GM12878 (cell line): ENCODE data around the gene CFP. TPM values are rescaled to one million over a fixed set of nuclear protein-coding genes. Genes with fewer than 3 reads are reported as not detected.

Experiments used
- ATAC-seq: fragments of 200-7000 bp; cut with Tn5 transposase; 3 replicates; pipeline ENCODE4 v1.9.1; 2020; ENCODE audit warnings: mild to moderate bottlenecking, moderate library complexity
- BruUV-seq: library from RNA; stranded (reverse); fragments of 400-500 nt; replicated peaks from 2 replicates; lab custom pipeline; 2021; lab: Mats Ljungman, UMichigan
- CTCF ChIA-PET: fragments of 300-600 bp; sonication (Branson Sonifier 250); formaldehyde crosslinking; extraction: SDS; loops from one replicate; lab custom pipeline; 2021; ENCODE audit warnings: inconsistent platforms; lab: Yijun Ruan, JAX
- POLR2A ChIA-PET: fragments of 350-600 bp; formaldehyde crosslinking; extraction: SDS; loops from one replicate; lab custom pipeline; 2021; ENCODE audit warnings: inconsistent platforms; lab: Charles Lee
- RAD21 ChIA-PET: fragments of 300-600 bp; sonication (Branson Sonifier 250); formaldehyde crosslinking; loops from one replicate; lab custom pipeline; 2023; ENCODE audit warnings: antibody characterized with exemption; ENCODE audit not compliant: unreplicated experiment; lab: Charles Lee
- SMC1A ChIA-PET: fragments of 300-600 bp; sonication (Branson Sonifier 250); formaldehyde crosslinking; loops from one replicate; lab custom pipeline; 2023; ENCODE audit not compliant: unreplicated experiment, uncharacterized antibody; lab: Charles Lee
- DNase-seq: peaks from one replicate; pipeline ENCODE4 v3.0.0-alpha.2; 2011; ENCODE audit warnings: low read depth, low spot score
- FAIRE-seq: peaks from 3 replicates; lab custom pipeline; 2011; peaks lifted over from hg19 to GRCh38; lab: Jason Lieb, UNC
- H2AFZ ChIP-seq: 2 replicates; pipeline ENCODE4 v1.6.0; 2011; ENCODE audit warnings: low read depth, low read length, control low read depth; ENCODE audit not compliant: control insufficient read depth
- H3K27ac ChIP-seq: 2 replicates; pipeline ENCODE4 v1.5.1; 2011; ENCODE audit warnings: control low read depth; ENCODE audit not compliant: control insufficient read depth, insufficient read depth
- H3K27me3 ChIP-seq, 2 experiments: replicated peaks in 1 of 2; 2 replicates each; pipeline versions ENCODE4 v1.6.0 to v1.6.1; 2011; ENCODE audit warnings: low read length in 1 of 2; ENCODE audit not compliant: control insufficient read depth in 2 of 2, insufficient read depth in 2 of 2
- H3K36me3 ChIP-seq, 2 experiments: 2 replicates each; pipeline ENCODE4 v1.5.1; 2011; ENCODE audit warnings: low read length in 1 of 2; ENCODE audit not compliant: control insufficient read depth in 2 of 2, insufficient read depth in 2 of 2
- H3K4me1 ChIP-seq: 2 replicates; pipeline ENCODE4 v1.6.1; 2011; ENCODE audit warnings: mild to moderate bottlenecking, low read length, moderate library complexity, mixed read lengths; ENCODE audit not compliant: control insufficient read depth, insufficient read depth
- H3K4me2 ChIP-seq: 2 replicates; pipeline ENCODE4 v1.6.0; 2011; ENCODE audit warnings: control low read depth; ENCODE audit not compliant: control insufficient read depth, insufficient read depth
- H3K4me3 ChIP-seq: fragments of 200-600 bp; sonication (generic); 2 replicates; pipeline ENCODE4 v1.5.1; 2016
- H3K79me2 ChIP-seq: 2 replicates; pipeline ENCODE4 v1.6.0; 2011; ENCODE audit warnings: low read length; ENCODE audit not compliant: control insufficient read depth, insufficient read depth
- H3K9ac ChIP-seq: 2 replicates; pipeline ENCODE4 v1.8.0; 2011; ENCODE audit warnings: low read length, control low read depth, mixed read lengths; ENCODE audit not compliant: control insufficient read depth, insufficient read depth
- H3K9me3 ChIP-seq: replicated peaks from 3 replicates; pipeline ENCODE4 v1.5.1; 2011; ENCODE audit warnings: mild to moderate bottlenecking, low read length; ENCODE audit not compliant: control insufficient read depth, insufficient read depth
- H4K20me1 ChIP-seq: 2 replicates; pipeline ENCODE4 v1.6.0; 2011; ENCODE audit not compliant: control insufficient read depth, insufficient read depth
- CHD4 ChIP-seq: fragments of 200-600 bp; sonication (generic); IDR thresholded peaks from 2 replicates; pipeline ENCODE4 v1.6.1; 2016; ENCODE audit warnings: mild to moderate bottlenecking
- CREB1 ChIP-seq: IDR thresholded peaks from 2 replicates; pipeline ENCODE4 v1.6.1; 2012; ENCODE audit warnings: low read depth, mild to moderate bottlenecking, inconsistent platforms
- HDGF ChIP-seq: fragments of 450-650 bp; IDR thresholded peaks from 2 replicates; pipeline ENCODE4 v1.6.1; 2016; ENCODE audit warnings: antibody characterized with exemption
- IRF5 ChIP-seq: fragments of 450-650 bp; IDR thresholded peaks from 2 replicates; pipeline ENCODE4 v1.6.1; 2017; ENCODE audit warnings: borderline replicate concordance
- KLF5 ChIP-seq: fragments of 450-650 bp; IDR thresholded peaks from 2 replicates; pipeline ENCODE4 v1.6.1; 2014; ENCODE audit warnings: mild to moderate bottlenecking; ENCODE audit not compliant: partially characterized antibody
- MYC ChIP-seq: IDR thresholded peaks from 2 replicates; pipeline ENCODE4 v1.6.1; 2011; ENCODE audit warnings: mild to moderate bottlenecking, low read length, moderate library complexity, inconsistent platforms; ENCODE audit not compliant: insufficient read depth, insufficient replicate concordance, insufficient read length, severe bottlenecking
- NR2F1 ChIP-seq: fragments of 450-650 bp; conservative IDR thresholded peaks from 2 replicates; pipeline ENCODE4 v1.6.1; 2017; ENCODE audit warnings: mild to moderate bottlenecking
- NRF1 ChIP-seq: conservative IDR thresholded peaks from 2 replicates; pipeline ENCODE4 v1.6.1; 2011; ENCODE audit warnings: mild to moderate bottlenecking, low read depth, low read length, improper control_type of control experiment
- PRDM15 ChIP-seq: fragments of 450-650 bp; formaldehyde crosslinking; IDR thresholded peaks from 2 replicates; pipeline ENCODE4 v1.4.0; 2020; ENCODE audit warnings: mild to moderate bottlenecking, moderate library complexity
- RELA ChIP-seq: fragments of 450-650 bp; IDR thresholded peaks from 2 replicates; pipeline ENCODE4 v1.8.0; 2014; ENCODE audit warnings: borderline replicate concordance; ENCODE audit not compliant: partially characterized antibody
- SRF ChIP-seq, 2 experiments: IDR thresholded peaks; 2 replicates each; pipeline ENCODE4 v1.6.1; 2011; ENCODE audit warnings: low read depth in 2 of 2, low read length in 2 of 2, mild to moderate bottlenecking in 1 of 2, moderate library complexity in 1 of 2
- TCF12 ChIP-seq: IDR thresholded peaks from 2 replicates; pipeline ENCODE4 v1.6.1; 2011; ENCODE audit warnings: low read depth, mild to moderate bottlenecking, low read length
- YBX1 ChIP-seq: fragments of 450-650 bp; IDR thresholded peaks from 2 replicates; pipeline ENCODE4 v1.6.1; 2016; ENCODE audit warnings: antibody characterized with exemption
- WGBS: methylation state at CpG from one replicate; pipeline ENCODE4 v1.1.6; 2016; ENCODE audit warnings: low lambda C conversion rate; ENCODE audit not compliant: insufficient replicate concordance, insufficient coverage; ENCODE audit errors: missing lambda C conversion rate; 5-methylcytosine and 5-hydroxymethylcytosine counted together
- in situ Hi-C: fragments of 300-500 bp; cut with MboI; formaldehyde crosslinking; loops from 9 replicates; pipeline ENCODE4 v1.14.3; 2018; ENCODE audit warnings: mixed read lengths
- intact Hi-C: fragments of 100-400 bp; cut with micrococcal nuclease; formaldehyde crosslinking; loops from one replicate; pipeline ENCODE4 v1.14.2; 2022; ENCODE audit not compliant: unreplicated experiment
- polyA plus RNA-seq, 11 experiments: library from polyadenylated mRNA; depleted of rRNA in 4 of 11; unstranded in 6 of 11; stranded (reverse) in 5 of 11; fragments of >200 nt; fragmentation: Nextera tagmentation in 4 of 11; fragmentation: Illumina TruSeq in 1 of 11; extraction: Ambion mirVana in 4 of 11; extraction: Trizol in 1 of 11; gene quantifications; 1 replicate in 1 of 11; 2 replicates in 10 of 11; pipeline versions ENCODE4 v1.2.1 to v1.2.3, GENCODE V29; 2011 to 2016; ENCODE audit warnings: inconsistent platforms in 2 of 11, missing spikeins in 2 of 11, low read depth in 1 of 11
- total RNA-seq, 4 experiments: library from RNA; depleted of rRNA in 3 of 4; stranded (reverse); fragments of >200 nt in 3 of 4; fragmentation: Illumina TruSeq in 1 of 4; extraction: Trizol in 1 of 4; gene quantifications; 2 replicates each; pipeline versions ENCODE4 v1.2.1 to v1.2.3, GENCODE V29; 2013 to 2021
- TF ChIP-seq, protein P1 (sequence below): IDR thresholded peaks from 2 replicates; pipeline ENCODE4 v1.6.1; 2011; ENCODE audit warnings: borderline replicate concordance, low read depth, mild to moderate bottlenecking, moderate library complexity, low read length; ENCODE audit not compliant: insufficient read depth, poor library complexity, severe bottlenecking

Gene CFP
- total and polyA plus RNA-seq, 10 of the 15 experiments (the other 5 are each of a cell fraction or from before 2014, with no cell fraction given), result 0.72 to 10.1 (median 2.8) TPM

DNA sequence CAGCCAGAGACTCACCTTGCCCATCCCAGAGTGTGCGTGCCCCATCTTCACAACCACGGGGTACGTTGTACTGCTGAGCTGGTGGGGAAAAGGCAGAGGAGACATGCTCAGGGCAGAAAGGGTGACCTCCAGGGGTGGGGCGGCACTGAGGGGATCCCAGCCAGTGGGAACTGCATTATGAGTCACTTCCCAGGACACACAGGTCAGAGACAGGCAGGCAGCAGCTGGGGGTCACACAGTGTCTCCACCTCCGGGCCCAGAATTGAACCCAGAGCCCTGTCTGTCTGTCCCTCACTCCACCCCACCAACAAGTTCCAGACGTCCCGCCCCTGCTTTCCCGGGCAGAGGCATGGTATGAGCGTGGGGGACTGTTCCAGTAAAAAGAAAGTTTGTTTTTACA, 52.3 kb downstream of the CFP start (continued):
- TF ChIP-seq IRF5, result no peak
- no peak for TF ChIP-seq NRF1
- no peak for TF ChIP-seq RELA
- TF ChIP-seq CREB1, result no peak
- TF ChIP-seq, all 136 proteins: peak for 0

DNA sequence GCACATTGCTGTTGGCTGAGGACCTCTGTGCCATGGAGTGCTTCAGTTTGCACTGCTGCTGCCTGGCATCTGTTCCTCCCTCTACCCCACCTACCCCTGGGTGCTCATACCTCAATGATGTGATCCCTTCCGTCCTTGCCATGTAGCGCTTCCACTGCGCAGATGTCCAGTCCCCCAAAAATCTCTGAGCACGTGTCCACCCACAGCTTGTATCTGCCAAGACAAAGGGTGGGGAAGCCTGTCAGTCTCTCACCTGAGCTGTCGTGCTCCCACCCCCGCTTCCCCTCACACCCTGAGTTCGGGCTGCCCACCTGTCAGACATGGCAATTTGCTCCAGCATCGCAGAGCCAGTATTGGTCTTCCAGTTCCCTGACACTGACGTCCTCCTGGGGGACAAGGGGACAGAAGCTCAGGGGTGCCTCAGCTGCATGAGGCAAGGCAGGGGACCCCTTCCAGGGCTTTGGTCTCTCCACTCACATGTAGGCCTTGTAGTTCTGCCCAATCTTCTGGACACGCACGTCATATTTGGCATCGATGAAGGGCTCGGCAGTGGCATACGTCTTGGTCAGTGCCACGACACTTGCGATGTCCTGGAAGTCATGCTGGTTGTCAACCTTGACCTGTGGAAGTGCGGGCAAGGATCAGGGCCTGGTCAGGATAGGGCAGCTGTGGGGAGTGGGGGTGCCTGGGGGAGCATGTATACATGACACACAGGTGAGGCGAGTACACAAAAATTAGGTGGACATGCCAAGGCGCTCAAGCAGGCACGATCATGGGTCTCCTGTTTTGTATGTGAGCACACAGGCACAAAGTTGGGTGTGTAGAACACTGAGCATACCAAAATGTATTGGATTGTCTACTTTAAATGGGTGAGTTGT, 53.5 kb downstream of the CFP start:
- H3K4me1 ChIP-seq, result peaks cover 8% of the 10 kb centered on the region
- H3K27me3 ChIP-seq, result no peaks in the 10 kb centered on the region
- no peaks in the 10 kb centered on the region for H3K79me2 ChIP-seq
- intact Hi-C loops (no loop called here), in situ Hi-C loops (no loop called here)
- ChIA-PET SMC1A (no interaction called here), POLR2A (interaction anchor here (0.5 kb wide), 1 partner anchor 17 kb away, joined by 3 read pairs; no protein-coding TSS in a partner anchor), RAD21 (no interaction called here), CTCF (no interaction called here)
- peaks cover 0 to under 1% of the 10 kb centered on the region in 2 experiments; a peak in 1 of 4 replicates for H3K36me3 ChIP-seq
- BruUV-seq, result no TSS peak
- 76% methylated on average over 20 of the region's 20 CpGs for WGBS
- no peak overlapping the region for H2AFZ ChIP-seq
- H3K9ac ChIP-seq, result no peak overlapping the region
- no peaks in the 10 kb centered on the region; the same call in 2 of the 3 replicates for H3K9me3 ChIP-seq
- ATAC-seq, result no peak
- no peak overlapping the region for H3K27ac ChIP-seq
- no peaks in the 10 kb centered on the region for H4K20me1 ChIP-seq
- no peak overlapping the region for H3K4me2 ChIP-seq
- DNase-seq, result no peak
- H3K4me3 ChIP-seq, result no peak overlapping the region
- FAIRE-seq, result no peak
- TF ChIP-seq CHD4 (no peak), TCF12 (no peak), YBX1 (no peak), SRF (IDR thresholded peaks at IDR 0.05; ENCODE audit: low read depth in 2 of 2, low read length in 2 of 2) (no peak), PRDM15 (CRISPR knock-in tag) (no peak), NR2F1 (no peak), MYC (no peak), KLF5 (no peak), HDGF (no peak)
- TF ChIP-seq, protein P1, sequence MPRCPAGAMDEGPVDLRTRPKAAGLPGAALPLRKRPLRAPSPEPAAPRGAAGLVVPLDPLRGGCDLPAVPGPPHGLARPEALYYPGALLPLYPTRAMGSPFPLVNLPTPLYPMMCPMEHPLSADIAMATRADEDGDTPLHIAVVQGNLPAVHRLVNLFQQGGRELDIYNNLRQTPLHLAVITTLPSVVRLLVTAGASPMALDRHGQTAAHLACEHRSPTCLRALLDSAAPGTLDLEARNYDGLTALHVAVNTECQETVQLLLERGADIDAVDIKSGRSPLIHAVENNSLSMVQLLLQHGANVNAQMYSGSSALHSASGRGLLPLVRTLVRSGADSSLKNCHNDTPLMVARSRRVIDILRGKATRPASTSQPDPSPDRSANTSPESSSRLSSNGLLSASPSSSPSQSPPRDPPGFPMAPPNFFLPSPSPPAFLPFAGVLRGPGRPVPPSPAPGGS, result no peak
